B cell (primary cell): ENCODE data around the gene CDC37L1. TPM values are rescaled to one million over a fixed set of nuclear protein-coding genes. Genes with fewer than 3 reads are reported as not detected.

Experiments used
- ATAC-seq: fragments of 200-7000 bp; cut with Tn5 transposase; one replicate; pipeline ENCODE4 v1.10.0; 2021; ENCODE audit warnings: low read depth, mild to moderate bottlenecking, moderate number of reproducible peaks, moderate library complexity
- CTCF ChIA-PET: fragments of 350-600 bp; sonication (Branson Sonifier 250); formaldehyde crosslinking; loops from one replicate; lab custom pipeline; 2021; ENCODE audit warnings: antibody characterized with exemption, inconsistent platforms; lab: Charles Lee
- POLR2A ChIA-PET: fragments of 350-600 bp; sonication (Branson Sonifier 250); formaldehyde crosslinking; loops from one replicate; lab custom pipeline; 2021; ENCODE audit warnings: antibody characterized with exemption; lab: Charles Lee
- DNase-seq: peaks from one replicate; pipeline ENCODE4 v3.0.0; 2013
- H2AFZ ChIP-seq: 2 replicates; pipeline ENCODE4 v1.6.1; 2012; ENCODE audit warnings: mild to moderate bottlenecking, low read depth, low read length; ENCODE audit not compliant: insufficient read depth, poor library complexity, severe bottlenecking
- H3K27ac ChIP-seq, 2 donors: 1 replicate in 1 of 2; 2 replicates in 1 of 2; pipeline ENCODE4 v1.5.1; 2012 to 2013; ENCODE audit warnings: low read length in 2 of 2, mild to moderate bottlenecking in 2 of 2, moderate library complexity in 1 of 2
- H3K27me3 ChIP-seq, 4 experiments: fragments of 200-600 bp in 1 of 4; sonication (generic) in 1 of 4; replicated peaks in 1 of 4; 1 replicate in 2 of 4; 2 replicates in 2 of 4; pipeline versions ENCODE4 v1.6.1 to v1.7.0; 2013 to 2016; ENCODE audit warnings: low read length in 3 of 4, mild to moderate bottlenecking in 2 of 4, mixed read lengths in 1 of 4, moderate library complexity in 1 of 4; ENCODE audit not compliant: insufficient read depth in 4 of 4, control insufficient read depth in 3 of 4; ENCODE audit errors: control extremely low read depth in 1 of 4
- H3K36me3 ChIP-seq, 2 experiments: replicated peaks in 1 of 2; 1 replicate in 1 of 2; 2 replicates in 1 of 2; pipeline versions ENCODE4 v1.6.1 to v1.7.1; 2013; ENCODE audit warnings: low read length in 1 of 2; ENCODE audit not compliant: insufficient read depth in 2 of 2, control insufficient read depth in 1 of 2; ENCODE audit errors: control extremely low read depth in 1 of 2, extremely low read depth in 1 of 2
- H3K4me1 ChIP-seq, 2 donors: fragments of 200-600 bp in 1 of 2; sonication (generic) in 1 of 2; 1 replicate in 1 of 2; 2 replicates in 1 of 2; pipeline versions ENCODE4 v1.5.1 to v1.6.1; 2013 to 2017; ENCODE audit warnings: low read length in 2 of 2; ENCODE audit not compliant: control insufficient read depth in 2 of 2, insufficient read depth in 2 of 2
- H3K4me2 ChIP-seq: replicated peaks from 2 replicates; pipeline ENCODE3; 2012; ENCODE audit warnings: mild to moderate bottlenecking, low read depth, low read length; ENCODE audit not compliant: poor library complexity, severe bottlenecking
- H3K4me3 ChIP-seq, 5 experiments: fragments of 200-600 bp in 1 of 5; sonication (generic) in 1 of 5; 1 replicate in 3 of 5; 2 replicates in 2 of 5; pipeline versions ENCODE4 v1.5.1 to v1.7.0; 2011 to 2016; ENCODE audit warnings: low read length in 4 of 5, mild to moderate bottlenecking in 4 of 5, low read depth in 2 of 5, control low read depth in 1 of 5, moderate library complexity in 1 of 5; ENCODE audit not compliant: insufficient read depth in 1 of 5; ENCODE audit errors: control extremely low read depth in 1 of 5, extremely low read depth in 1 of 5
- H3K79me2 ChIP-seq: fragments of 200-600 bp; sonication (generic); one replicate; pipeline ENCODE4 v1.6.0; 2016; ENCODE audit warnings: low read length; ENCODE audit not compliant: control insufficient read depth, insufficient read depth
- H3K9ac ChIP-seq: fragments of 200-600 bp; sonication (generic); 2 replicates; pipeline ENCODE4 v1.6.1; 2017; ENCODE audit warnings: mild to moderate bottlenecking, low read length, moderate library complexity
- H3K9me3 ChIP-seq, 3 donors: one replicate each; pipeline versions ENCODE4 v1.6.1 to v1.7.1; 2013; ENCODE audit warnings: low read length in 2 of 3; ENCODE audit not compliant: control insufficient read depth in 2 of 3, insufficient read depth in 1 of 3; ENCODE audit errors: control extremely low read depth in 1 of 3
- H4K20me1 ChIP-seq: 2 replicates; pipeline ENCODE4 v1.6.0; 2012; ENCODE audit warnings: mild to moderate bottlenecking, low read length; ENCODE audit not compliant: insufficient read depth, control insufficient read depth, poor library complexity, severe bottlenecking
- H3K27ac Mint-ChIP-seq: one replicate; pipeline ENCODE4 v1.8.0; 2021; ENCODE audit warnings: mixed read lengths
- H3K27me3 Mint-ChIP-seq: one replicate; pipeline ENCODE4 v1.8.0; 2021; ENCODE audit warnings: mixed read lengths
- H3K4me1 Mint-ChIP-seq: one replicate; pipeline ENCODE4 v1.8.0; 2021; ENCODE audit warnings: mixed read lengths
- H3K4me3 Mint-ChIP-seq: one replicate; pipeline ENCODE4 v1.8.0; 2021; ENCODE audit warnings: mixed read lengths
- H3K9me3 Mint-ChIP-seq: one replicate; pipeline ENCODE4 v1.8.0; 2022; ENCODE audit warnings: mixed read lengths; ENCODE audit not compliant: insufficient read depth
- EZH2 ChIP-seq: IDR thresholded peaks from 2 replicates; pipeline ENCODE4 v1.6.1; 2012; ENCODE audit warnings: borderline replicate concordance, low read depth, mild to moderate bottlenecking, moderate library complexity, low read length; ENCODE audit not compliant: insufficient read depth, poor library complexity, severe bottlenecking
- WGBS: methylation state at CpG from one replicate; pipeline ENCODE4 v1.1.5; 2013; ENCODE audit warnings: missing lambda C conversion rate; ENCODE audit not compliant: insufficient coverage; 5-methylcytosine and 5-hydroxymethylcytosine counted together
- intact Hi-C: fragments of 100-400 bp; cut with micrococcal nuclease; formaldehyde crosslinking; loops from one replicate; pipeline ENCODE4 v1.10.0; 2022
- polyA plus RNA-seq: library from polyadenylated mRNA; depleted of rRNA; stranded (reverse); fragments of >200 nt; gene quantifications from 2 replicates; pipeline ENCODE4 v1.2.3, GENCODE V29; 2012
- total RNA-seq, 2 donors: library from RNA; stranded (reverse); fragments of 120-200 nt in 1 of 2; gene quantifications; 1 replicate in 1 of 2; 2 replicates in 1 of 2; pipeline versions ENCODE4 v1.2.3 to v1.2.4, GENCODE V29; 2013 to 2022
- TF ChIP-seq, protein P1 (sequence below): fragments of 200-600 bp; IDR thresholded peaks from one replicate; pipeline ENCODE4 v1.8.0; 2022; ENCODE audit warnings: antibody characterized with exemption, mild to moderate bottlenecking

The CDC37L1 gene
- total and polyA plus RNA-seq, 2 donors (not counting 1 experiment from before 2014, with no cell fraction given), result 3.0 to 16.0 TPM

GRCh38 chr9:4755026-4755609 lies 75.7 kb downstream of the CDC37L1 start:
- intact Hi-C loops, result no loop called here
- DNase-seq (no peak), ATAC-seq (no peak)
- no peak overlapping the region for H3K4me2 ChIP-seq
- no peaks in the 10 kb centered on the region for H3K79me2 ChIP-seq
- H3K9ac ChIP-seq, result no peak overlapping the region
- no peaks in the 10 kb centered on the region for H3K27me3 Mint-ChIP-seq
- H3K36me3 ChIP-seq, result no peaks in the 10 kb centered on the region
- H3K9me3 ChIP-seq, result no peaks in the 10 kb centered on the region
- POLR2A ChIA-PET, result no interaction called here
- no peak overlapping the region for H2AFZ ChIP-seq
- no peaks in the 10 kb centered on the region for H3K4me1 ChIP-seq
- H3K4me3 ChIP-seq, result no peak overlapping the region
- TF ChIP-seq, protein P1, sequence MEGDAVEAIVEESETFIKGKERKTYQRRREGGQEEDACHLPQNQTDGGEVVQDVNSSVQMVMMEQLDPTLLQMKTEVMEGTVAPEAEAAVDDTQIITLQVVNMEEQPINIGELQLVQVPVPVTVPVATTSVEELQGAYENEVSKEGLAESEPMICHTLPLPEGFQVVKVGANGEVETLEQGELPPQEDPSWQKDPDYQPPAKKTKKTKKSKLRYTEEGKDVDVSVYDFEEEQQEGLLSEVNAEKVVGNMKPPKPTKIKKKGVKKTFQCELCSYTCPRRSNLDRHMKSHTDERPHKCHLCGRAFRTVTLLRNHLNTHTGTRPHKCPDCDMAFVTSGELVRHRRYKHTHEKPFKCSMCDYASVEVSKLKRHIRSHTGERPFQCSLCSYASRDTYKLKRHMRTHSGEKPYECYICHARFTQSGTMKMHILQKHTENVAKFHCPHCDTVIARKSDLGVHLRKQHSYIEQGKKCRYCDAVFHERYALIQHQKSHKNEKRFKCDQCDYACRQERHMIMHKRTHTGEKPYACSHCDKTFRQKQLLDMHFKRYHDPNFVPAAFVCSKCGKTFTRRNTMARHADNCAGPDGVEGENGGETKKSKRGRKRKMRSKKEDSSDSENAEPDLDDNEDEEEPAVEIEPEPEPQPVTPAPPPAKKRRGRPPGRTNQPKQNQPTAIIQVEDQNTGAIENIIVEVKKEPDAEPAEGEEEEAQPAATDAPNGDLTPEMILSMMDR, result no peak
- no peak for TF ChIP-seq EZH2
- no CpG with 5 or more reads among the region's 5 CpGs for whole genome bisulfite sequencing
- CTCF ChIA-PET, result interaction anchor here (0.6 to 2.3 kb wide), 8 partner anchors 7 to 696 kb away, joined by 3 to 11 read pairs (median 4); no protein-coding TSS in a partner anchor
- H3K27ac ChIP-seq, result no peak overlapping the region
- H3K27ac Mint-ChIP-seq, result no peak overlapping the region
- H3K4me1 Mint-ChIP-seq, result no peaks in the 10 kb centered on the region
- no peaks in the 10 kb centered on the region for H4K20me1 ChIP-seq
- no peak overlapping the region for H3K4me3 Mint-ChIP-seq
- no peaks in the 10 kb centered on the region for H3K9me3 Mint-ChIP-seq
- no peaks in the 10 kb centered on the region for H3K27me3 ChIP-seq

DNA sequence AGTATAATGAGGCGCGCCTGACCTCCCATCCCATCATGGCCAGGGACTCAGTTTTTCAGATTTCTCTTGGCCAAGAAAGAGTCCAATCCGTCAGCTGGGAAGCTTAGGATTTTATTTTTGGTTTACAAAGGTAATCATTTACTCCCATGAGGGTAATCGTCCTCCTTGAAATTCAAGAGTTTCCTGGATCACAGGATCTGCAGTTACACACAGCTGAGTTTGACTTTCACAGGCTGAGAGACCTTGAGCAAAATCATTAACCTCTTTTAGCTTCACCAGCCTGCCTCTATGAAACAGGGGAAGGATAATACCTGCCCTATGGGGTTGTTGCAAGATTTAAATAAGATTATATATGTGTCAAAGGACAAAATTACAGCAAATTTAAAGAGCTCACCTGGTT lies 77.1 kb downstream of the CDC37L1 start:
- H3K4me3 Mint-ChIP-seq, result no peak overlapping the region
- no peak for TF ChIP-seq EZH2
- TF ChIP-seq, protein P1, result no peak
- ChIA-PET POLR2A (no interaction called here), CTCF (interaction anchor here (0.6 to 2.1 kb wide), 9 partner anchors 9 to 818 kb away, joined by 3 to 11 read pairs (median 3); no protein-coding TSS in a partner anchor)
- no CpG with 5 or more reads among the region's 4 CpGs for WGBS
- Histone ChIP-seq H4K20me1 (no peaks in the 10 kb centered on the region), H3K27me3 (no peaks in the 10 kb centered on the region), H3K4me2 (no peak overlapping the region), H3K36me3 (no peaks in the 10 kb centered on the region), H3K9me3 (no peaks in the 10 kb centered on the region), H3K4me3 (no peak overlapping the region), H2AFZ (no peak overlapping the region), H3K4me1 (no peaks in the 10 kb centered on the region), H3K27ac (no peak overlapping the region), H3K79me2 (no peaks in the 10 kb centered on the region), H3K9ac (no peak overlapping the region)
- intact Hi-C loops, result no loop called here
- no peak for DNase-seq
- no peaks in the 10 kb centered on the region for H3K9me3 Mint-ChIP-seq
- ATAC-seq, result no peak
- no peak overlapping the region for H3K27ac Mint-ChIP-seq
- H3K27me3 Mint-ChIP-seq, result no peaks in the 10 kb centered on the region
- peaks cover under 1% of the 10 kb centered on the region for H3K4me1 Mint-ChIP-seq

Other genes with a start within 250 kb of the CDC37L1 start
- 0.15 and 0.54 TPM in 2 replicates for gene SLC1A1, start 189.1 kb upstream of the CDC37L1 start, total RNA-seq
- gene SLC1A1, start 189.1 kb upstream of the CDC37L1 start, polyA plus RNA-seq, result 0.10 TPM in 1 of 2 replicates, not detected in the other
- gene PLPP6, start 17.3 kb upstream of the CDC37L1 start, total RNA-seq, result 12.8 and 14.3 TPM in 2 replicates
- 2.7 and 6.3 TPM in 2 replicates for gene PLPP6, start 17.3 kb upstream of the CDC37L1 start, polyA plus RNA-seq
- 1.2 and 1.7 TPM in 2 replicates for gene SPATA6L, start 13.1 kb upstream of the CDC37L1 start, total RNA-seq
- gene SPATA6L, start 13.1 kb upstream of the CDC37L1 start, polyA plus RNA-seq, result 0.09 and 0.30 TPM in 2 replicates
- 20.4 and 22.9 TPM in 2 replicates for gene AK3, start 61.6 kb downstream of the CDC37L1 start, total RNA-seq
- gene AK3, start 61.6 kb downstream of the CDC37L1 start, polyA plus RNA-seq, result 9.9 and 10.9 TPM in 2 replicates
- 21.7 and 29.6 TPM in 2 replicates for gene RCL1, start 113.4 kb downstream of the CDC37L1 start, total RNA-seq
- 10.5 and 14.3 TPM in 2 replicates for gene RCL1, start 113.4 kb downstream of the CDC37L1 start, polyA plus RNA-seq